Stimulated activated CD8-positive, alpha-beta memory T cell treated with anti-CD3 and anti-CD28 coated beads, Interleukin-4, amount 100 ng/mL, for 4 hours (primary cell): ENCODE measurements around the gene CXCL10.
"Not testable (repeated sequence)": the region's sequence is repeated elsewhere in the genome, so short reads cannot be mapped to it uniquely, and the experiment has no call there.

Experiments used
- DNase-seq, 2 donors: peaks; one replicate each; pipeline ENCODE4 v3.0.0-alpha.2; 2020; ENCODE audit warnings: low read depth in 2 of 2, low spot score in 1 of 2

The CXCL10 gene

GRCh38 chr4:76028350-76028765 lies 5.1 kb upstream of the CXCL10 start:
- DNase-seq = no peak

- no peak for DNase-seq
These were observed 768 bp upstream of the CXCL10 start for GRCh38 chr4:76024065-76024464.

GRCh38 chr4:76022677-76023076 lies 620 bp downstream of the CXCL10 start:
- DNase-seq = no peak

- no peak for DNase-seq
These were observed 1.3 kb downstream of the CXCL10 start for GRCh38 chr4:76022031-76022430.

- no peak for DNase-seq
These were observed 6.1 kb downstream of the CXCL10 start for GRCh38 chr4:76017056-76017686.

GRCh38 chr4:76016393-76016792 lies 6.9 kb downstream of the CXCL10 start:
- no peak for DNase-seq

- DNase-seq = no peak
These were observed 9.8 kb downstream of the CXCL10 start for GRCh38 chr4:76013540-76013939.

- no peak for DNase-seq
These were observed 10.9 kb downstream of the CXCL10 start for GRCh38 chr4:76012388-76012801.

- no peak for DNase-seq
These were observed 11.5 kb downstream of the CXCL10 start for GRCh38 chr4:76011700-76012387.

- no peak for DNase-seq
These were observed 12.2 kb downstream of the CXCL10 start for GRCh38 chr4:76011018-76011670.

GRCh38 chr4:76010576-76010975 lies 12.7 kb downstream of the CXCL10 start:
- no peak for DNase-seq

- DNase-seq = no peak
These were observed 14.0 kb downstream of the CXCL10 start for GRCh38 chr4:76009311-76009710.

GRCh38 chr4:76007089-76007862 lies 16.0 kb downstream of the CXCL10 start, which contains the start of gene CXCL9:
TSS of gene CXCL9 (minus strand) at chr4:76007509. CDS start at chr4:76007449, 60 bp downstream.
- DNase-seq = no peak

GRCh38 chr4:76003620-76004019 lies 19.7 kb downstream of the CXCL10 start:
- DNase-seq = no peak

- DNase-seq = no peak
These were observed 20.3 kb downstream of the CXCL10 start for GRCh38 chr4:76003035-76003434.

- no peak for DNase-seq
These were observed 21.1 kb downstream of the CXCL10 start for GRCh38 chr4:76002176-76002575.

GRCh38 chr4:76001700-76002099 lies 21.6 kb downstream of the CXCL10 start:
- DNase-seq = no peak

GRCh38 chr4:76000279-76000678 lies 23.0 kb downstream of the CXCL10 start:
- DNase-seq = no peak

- DNase-seq = not testable (repeated sequence)
These were observed 24.7 kb downstream of the CXCL10 start for GRCh38 chr4:75998525-75999147.

GRCh38 chr4:75997946-75998345 lies 25.4 kb downstream of the CXCL10 start:
- DNase-seq = no peak

GRCh38 chr4:75997081-75997480 lies 26.2 kb downstream of the CXCL10 start:
- DNase-seq = no peak
